ENCODE data around the gene MYO5A.
A peak's percentile ranks its signal among the peaks of the same experiment; 100 is the strongest.

MYO5A gene

DNA sequence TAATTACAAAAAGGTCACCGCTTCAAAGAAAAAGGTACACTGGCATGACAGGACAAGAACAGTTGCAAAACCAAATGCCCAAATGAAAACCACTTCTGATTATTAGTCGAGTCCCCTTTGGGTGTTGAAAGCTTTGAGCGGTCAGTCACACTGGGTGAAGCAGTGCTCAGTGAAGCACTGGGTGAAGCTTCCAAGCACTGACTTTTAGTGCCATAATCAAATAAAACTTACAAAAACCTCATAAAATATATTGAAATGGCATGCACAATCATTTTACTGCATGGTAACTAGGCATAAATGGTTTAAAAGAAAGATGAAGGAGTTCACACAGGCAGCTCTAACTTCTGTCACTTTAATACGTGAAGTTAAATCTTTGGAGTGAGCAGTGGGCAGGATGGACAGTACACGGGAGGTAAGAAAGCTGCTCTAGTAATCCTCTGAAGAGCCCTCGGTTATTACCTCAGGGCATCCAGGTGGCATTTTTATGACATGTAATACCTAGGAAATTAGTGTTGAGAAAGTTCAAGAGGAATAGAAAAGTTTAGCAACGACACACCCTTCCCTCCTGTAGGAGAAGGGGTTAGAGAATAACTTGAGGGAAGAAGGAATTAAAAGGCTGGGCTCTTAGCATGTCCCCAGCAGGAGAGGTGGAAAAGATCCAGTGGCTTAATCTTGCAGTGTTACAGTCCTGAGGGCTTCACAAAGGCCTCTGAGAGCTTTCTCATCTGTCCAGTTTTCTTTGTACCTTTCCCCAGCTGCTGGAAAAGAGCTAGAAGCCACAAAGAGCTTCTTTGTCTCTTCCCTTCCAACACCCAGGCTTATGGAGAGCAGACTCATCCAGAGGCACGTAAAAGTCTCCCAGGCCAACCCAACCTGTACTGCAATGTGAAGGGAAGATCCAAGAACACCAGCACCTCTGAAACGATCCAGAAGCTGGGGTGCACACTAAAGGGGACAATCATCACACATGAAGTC lies 168.2 kb downstream of the MYO5A start:
- TF ChIP-seq, protein P1, sequence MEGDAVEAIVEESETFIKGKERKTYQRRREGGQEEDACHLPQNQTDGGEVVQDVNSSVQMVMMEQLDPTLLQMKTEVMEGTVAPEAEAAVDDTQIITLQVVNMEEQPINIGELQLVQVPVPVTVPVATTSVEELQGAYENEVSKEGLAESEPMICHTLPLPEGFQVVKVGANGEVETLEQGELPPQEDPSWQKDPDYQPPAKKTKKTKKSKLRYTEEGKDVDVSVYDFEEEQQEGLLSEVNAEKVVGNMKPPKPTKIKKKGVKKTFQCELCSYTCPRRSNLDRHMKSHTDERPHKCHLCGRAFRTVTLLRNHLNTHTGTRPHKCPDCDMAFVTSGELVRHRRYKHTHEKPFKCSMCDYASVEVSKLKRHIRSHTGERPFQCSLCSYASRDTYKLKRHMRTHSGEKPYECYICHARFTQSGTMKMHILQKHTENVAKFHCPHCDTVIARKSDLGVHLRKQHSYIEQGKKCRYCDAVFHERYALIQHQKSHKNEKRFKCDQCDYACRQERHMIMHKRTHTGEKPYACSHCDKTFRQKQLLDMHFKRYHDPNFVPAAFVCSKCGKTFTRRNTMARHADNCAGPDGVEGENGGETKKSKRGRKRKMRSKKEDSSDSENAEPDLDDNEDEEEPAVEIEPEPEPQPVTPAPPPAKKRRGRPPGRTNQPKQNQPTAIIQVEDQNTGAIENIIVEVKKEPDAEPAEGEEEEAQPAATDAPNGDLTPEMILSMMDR (IDR thresholded peaks at IDR 0.05; ENCODE audit: low read depth, low read length): no peak
- DNase-seq (ENCODE audit: low read depth in 2 of 2): no peak
- H3K4me3 ChIP-seq (replicated peaks in 1 of 2; ENCODE audit: low read depth in 2 of 2, low read length in 2 of 2): no peak overlapping the region

DNA sequence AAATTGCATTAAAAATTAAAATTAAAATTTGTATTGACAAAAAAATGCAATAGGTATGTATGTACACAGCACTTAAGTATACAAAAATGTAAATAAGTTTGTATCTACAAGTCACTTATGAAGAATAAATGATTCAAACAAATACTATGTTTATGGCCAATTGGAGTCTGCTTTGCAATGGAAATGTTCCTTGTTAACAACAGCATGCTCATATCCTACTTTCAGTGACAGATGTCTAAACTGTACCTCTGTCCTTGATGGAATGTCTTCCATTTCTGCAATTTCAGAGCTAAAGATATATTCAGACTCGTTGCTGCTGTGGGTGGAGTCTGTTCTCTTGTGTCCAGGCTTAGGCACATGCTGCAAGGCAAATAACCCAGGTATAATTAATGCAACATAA lies 169.0 kb downstream of the MYO5A start:
- TF ChIP-seq, protein P1 (IDR thresholded peaks at IDR 0.05; ENCODE audit: low read depth, low read length): no peak
- H3K4me3 ChIP-seq (replicated peaks in 1 of 2; ENCODE audit: low read depth in 2 of 2, low read length in 2 of 2): no peak overlapping the region
- DNase-seq (ENCODE audit: low read depth in 2 of 2): no peak

DNA sequence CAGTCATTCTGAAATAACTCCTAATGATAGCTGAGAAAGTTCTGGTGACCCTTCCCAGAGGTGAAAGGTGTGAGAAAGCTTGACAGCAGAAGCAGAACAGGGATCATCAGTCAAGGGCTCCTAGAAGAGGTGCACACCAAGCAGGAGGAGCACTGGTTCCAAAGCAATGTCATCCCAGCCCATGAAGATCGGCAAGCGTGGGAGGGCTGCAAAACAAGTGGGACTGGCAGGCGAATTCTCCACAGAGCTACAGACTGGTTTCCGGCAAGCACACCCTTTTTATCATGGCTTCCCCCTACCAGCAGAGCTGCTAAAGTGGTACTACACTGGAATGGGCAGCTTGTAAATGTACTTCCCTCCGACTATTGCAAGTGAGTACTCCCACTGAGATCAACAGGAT lies 170.7 kb downstream of the MYO5A start:
- DNase-seq (ENCODE audit: low read depth in 2 of 2): no peak
- TF ChIP-seq, protein P1 (IDR thresholded peaks at IDR 0.05; ENCODE audit: low read depth, low read length): no peak
- no peak overlapping the region for H3K4me3 ChIP-seq (replicated peaks in 1 of 2; ENCODE audit: low read depth in 2 of 2, low read length in 2 of 2)

DNA sequence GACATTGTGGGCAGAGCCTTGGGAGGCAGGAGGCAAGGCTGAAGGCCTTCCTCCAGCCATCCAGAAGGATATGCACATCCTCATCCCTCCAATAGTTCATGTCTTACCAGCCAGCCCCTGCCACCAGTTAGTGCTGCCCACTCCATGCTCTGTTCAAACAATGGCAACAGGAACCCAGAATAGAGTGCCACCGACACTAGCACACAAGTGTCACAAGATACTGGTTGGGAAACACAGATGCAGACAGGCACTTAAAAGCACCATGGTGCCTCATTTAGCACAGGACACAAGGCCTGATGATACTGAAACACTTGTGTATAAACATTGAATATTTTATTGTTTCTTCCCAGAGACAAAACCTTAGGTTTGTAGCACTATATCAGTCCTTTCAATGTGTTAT lies 176.6 kb downstream of the MYO5A start:
- H3K4me3 ChIP-seq (replicated peaks in 1 of 2; ENCODE audit: low read depth in 2 of 2, low read length in 2 of 2): no peak overlapping the region
- TF ChIP-seq, protein P1 (IDR thresholded peaks at IDR 0.05; ENCODE audit: low read depth, low read length): no peak

DNA sequence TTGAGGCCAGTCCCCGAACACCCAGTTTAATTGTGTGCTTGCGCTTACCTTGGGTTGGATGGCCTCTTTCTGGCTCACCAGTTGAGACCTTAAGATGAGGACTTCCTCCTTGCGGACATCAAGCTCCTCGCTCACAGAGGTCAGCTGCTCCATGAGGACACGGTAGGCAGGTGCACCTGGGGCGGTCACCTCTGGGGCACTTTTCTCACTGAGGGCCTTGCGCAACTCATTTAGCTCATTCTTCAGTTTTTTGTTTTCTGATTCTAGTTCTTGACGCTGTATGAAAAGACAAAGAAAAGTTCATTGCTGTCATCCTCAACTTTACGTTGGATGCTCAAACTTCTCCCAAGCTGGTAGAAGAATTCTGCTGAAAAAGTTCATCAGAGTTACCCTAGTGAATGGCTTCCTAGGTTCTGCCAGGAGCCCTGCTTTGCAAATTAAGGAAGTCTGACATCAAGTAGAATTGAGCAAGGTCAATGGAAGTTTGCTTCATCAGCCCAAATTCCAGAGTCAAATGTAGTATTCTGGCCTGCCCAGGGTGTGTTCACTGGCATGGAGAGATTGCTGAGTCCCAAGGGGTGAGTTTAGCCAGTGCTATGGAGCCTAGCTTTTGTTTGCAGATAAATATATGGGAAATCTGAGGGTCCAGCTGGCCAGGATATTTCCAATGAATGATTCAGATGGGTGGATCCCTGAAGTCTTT lies 177.3 kb downstream of the MYO5A start:
- no peak overlapping the region for H3K4me3 ChIP-seq (replicated peaks in 1 of 2; ENCODE audit: low read depth in 2 of 2, low read length in 2 of 2)
- TF ChIP-seq, protein P1 (IDR thresholded peaks at IDR 0.05; ENCODE audit: low read depth, low read length): no peak
- peak; percentile 66 to 72 for DNase-seq (ENCODE audit: low read depth in 2 of 2)

More for the DNA sequence above, 176.6 kb downstream of the MYO5A start:
- no peak for DNase-seq (ENCODE audit: low read depth in 2 of 2)

DNA sequence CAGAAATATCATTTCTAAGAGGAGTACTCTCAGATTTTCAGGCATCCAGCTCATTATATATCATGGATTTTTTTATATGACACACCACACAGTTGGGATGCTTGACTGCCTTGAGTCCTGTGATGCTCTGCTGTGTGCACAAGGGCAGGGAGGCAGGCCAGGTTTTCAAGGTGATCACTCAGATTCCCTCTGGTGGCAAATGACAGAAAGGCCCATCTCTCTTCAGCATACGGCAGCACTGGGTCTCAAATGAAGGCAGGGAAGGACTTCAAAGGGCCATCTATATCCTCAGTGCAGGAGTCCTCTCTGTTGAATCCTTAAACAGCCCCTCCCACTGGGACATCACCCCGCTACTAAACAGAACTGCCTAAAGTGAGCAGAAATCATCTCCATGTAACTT lies 178.3 kb downstream of the MYO5A start:
- TF ChIP-seq, protein P1 (IDR thresholded peaks at IDR 0.05; ENCODE audit: low read depth, low read length): no peak
- no peak for DNase-seq (ENCODE audit: low read depth in 2 of 2)
- no peak overlapping the region for H3K4me3 ChIP-seq (replicated peaks in 1 of 2; ENCODE audit: low read depth in 2 of 2, low read length in 2 of 2)
